Small intestine (tissue), 7 donors: ENCODE measurements around the gene SGSM2. TPM values are rescaled to one million over a fixed set of nuclear protein-coding genes. Genes with fewer than 3 reads are reported as not detected.
A peak's percentile ranks its signal among the peaks of the same experiment; 100 is the strongest.

Experiments
- DNase-seq, 2 donors: peaks; one replicate each; pipeline versions ENCODE4 v3.0.0 to v3.0.0-alpha.2; 2013
- FAIRE-seq: peaks from 2 replicates; lab custom pipeline; 2012; peaks lifted over from hg19 to GRCh38; lab: Jason Lieb, UNC
- H3K27ac ChIP-seq, 3 donors: one replicate each; pipeline ENCODE4 v1.5.1; 2013; ENCODE audit warnings: low read length in 2 of 3, mild to moderate bottlenecking in 2 of 3, control low read depth in 1 of 3, inconsistent platforms in 1 of 3, low read depth in 1 of 3, moderate library complexity in 1 of 3
- H3K27me3 ChIP-seq, 3 donors: one replicate each; pipeline ENCODE4 v1.6.1; 2013; ENCODE audit warnings: low read length in 3 of 3, inconsistent platforms in 1 of 3; ENCODE audit not compliant: control insufficient read depth in 3 of 3, insufficient read depth in 3 of 3
- H3K36me3 ChIP-seq, 3 donors: one replicate each; pipeline ENCODE4 v1.6.1; 2013; ENCODE audit warnings: low read length in 3 of 3, inconsistent platforms in 1 of 3, low read depth in 1 of 3, mild to moderate bottlenecking in 1 of 3, moderate library complexity in 1 of 3; ENCODE audit not compliant: control insufficient read depth in 3 of 3, insufficient read depth in 2 of 3
- H3K4me1 ChIP-seq, 3 donors: one replicate each; pipeline ENCODE4 v1.6.1; 2013; ENCODE audit warnings: low read length in 2 of 3, inconsistent platforms in 1 of 3, low read depth in 1 of 3, mild to moderate bottlenecking in 1 of 3, moderate library complexity in 1 of 3; ENCODE audit not compliant: control insufficient read depth in 3 of 3, insufficient read depth in 2 of 3
- H3K4me3 ChIP-seq, 3 donors: one replicate each; pipeline ENCODE4 v1.5.1; 2013; ENCODE audit warnings: low read length in 3 of 3, control low read depth in 1 of 3, inconsistent platforms in 1 of 3, low read depth in 1 of 3, mild to moderate bottlenecking in 1 of 3, moderate library complexity in 1 of 3
- H3K9me3 ChIP-seq, 2 donors: one replicate each; pipeline ENCODE4 v1.6.1; 2013; ENCODE audit warnings: low read depth in 1 of 2, low read length in 1 of 2; ENCODE audit not compliant: control insufficient read depth in 2 of 2, insufficient read depth in 1 of 2
- WGBS, 3 donors: extraction: QIAGEN DNeasy Blood & Tissue Kit; methylation state at CpG; one replicate each; pipeline ENCODE4 v1.1.7; 2013; 5-methylcytosine and 5-hydroxymethylcytosine counted together
- polyA plus RNA-seq, 4 donors: library from polyadenylated mRNA; stranded (reverse) in 3 of 4; unstranded in 1 of 4; fragments of 200-250 nt in 3 of 4; fragments of 120-200 nt in 1 of 4; gene quantifications; one replicate each; pipeline versions ENCODE4 v1.2.1 to v1.2.3, GENCODE V29; 2013
- donor health status: healthy with polysubstance abuse.
- donor health status: control.
- donor health status: control.
- donor health status: Bipolar disorder and iron deficiency.
- donor health status: healthy.

SGSM2 gene
- polyA plus RNA-seq, 4 donors = 32.2 to 55.9 (median 40.3) TPM

DNA sequence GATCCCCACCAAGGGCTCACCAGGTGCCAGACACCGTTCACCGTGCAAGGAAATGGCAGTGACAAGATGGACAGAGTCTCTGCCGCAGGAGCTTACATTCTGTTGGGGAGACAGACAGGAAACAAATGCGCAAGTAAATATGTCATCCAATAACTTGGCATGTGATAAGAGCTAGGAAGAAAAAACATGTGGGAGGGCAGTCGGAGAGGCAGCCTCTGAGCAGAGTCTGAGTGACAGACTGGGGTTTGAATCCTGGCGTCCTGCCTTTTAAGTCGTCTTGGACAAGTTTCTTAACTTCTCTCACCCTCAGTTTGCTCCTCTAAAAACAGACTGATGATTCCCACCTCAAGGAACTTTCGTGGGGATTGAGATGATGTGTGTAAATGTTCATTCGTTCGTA is 7.2 kb downstream of the SGSM2 start:
- DNase-seq = no peak
- no peak for FAIRE-seq
- no peaks in the 10 kb centered on the region for H3K27me3 ChIP-seq
- H3K4me3 ChIP-seq = no peak overlapping the region
- no peak overlapping the region for H3K27ac ChIP-seq
- peaks cover 0 to 20% (median 3%) of the 10 kb centered on the region in 3 donors for H3K36me3 ChIP-seq
- H3K4me1 ChIP-seq = peaks cover 0 to 17% (median 5%) of the 10 kb centered on the region in 3 donors
- no peaks in the 10 kb centered on the region for H3K9me3 ChIP-seq
- WGBS, 3 donors = 90 to 92% (median 90%) methylated on average over 10 of the region's 10 CpGs

DNA sequence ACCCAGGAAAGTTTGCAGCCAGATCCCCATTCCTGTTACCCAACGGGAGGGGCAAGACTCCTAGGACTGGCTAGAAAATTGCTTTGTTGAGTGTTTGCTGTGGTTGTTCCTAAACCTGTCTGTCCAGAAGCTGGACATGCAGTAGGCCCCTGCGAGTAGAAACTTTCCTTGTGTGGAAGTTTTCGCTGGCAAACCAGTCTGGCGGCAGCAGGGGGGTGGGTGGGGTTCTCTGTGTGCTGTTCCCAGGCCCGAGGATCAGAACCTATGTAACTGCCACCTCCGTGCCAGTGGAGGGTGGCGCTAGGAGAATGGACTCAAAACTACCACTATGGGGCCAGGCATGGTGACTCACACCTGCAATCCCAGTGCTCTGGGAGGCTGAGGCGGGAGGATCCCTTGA is 9.2 kb downstream of the SGSM2 start:
- Histone ChIP-seq H3K9me3 (no peaks in the 10 kb centered on the region), H3K27ac (no peak overlapping the region), H3K4me1 (peaks cover 0 to 17% (median 5%) of the 10 kb centered on the region in 3 donors), H3K4me3 (no peak overlapping the region), H3K27me3 (no peaks in the 10 kb centered on the region), H3K36me3 (peaks cover 0 to 31% (median 3%) of the 10 kb centered on the region in 3 donors)
- 84 to 92% (median 92%) methylated on average over 8 of the region's 8 CpGs for WGBS, 3 donors
- FAIRE-seq (no peak), DNase-seq (no peak)

DNA sequence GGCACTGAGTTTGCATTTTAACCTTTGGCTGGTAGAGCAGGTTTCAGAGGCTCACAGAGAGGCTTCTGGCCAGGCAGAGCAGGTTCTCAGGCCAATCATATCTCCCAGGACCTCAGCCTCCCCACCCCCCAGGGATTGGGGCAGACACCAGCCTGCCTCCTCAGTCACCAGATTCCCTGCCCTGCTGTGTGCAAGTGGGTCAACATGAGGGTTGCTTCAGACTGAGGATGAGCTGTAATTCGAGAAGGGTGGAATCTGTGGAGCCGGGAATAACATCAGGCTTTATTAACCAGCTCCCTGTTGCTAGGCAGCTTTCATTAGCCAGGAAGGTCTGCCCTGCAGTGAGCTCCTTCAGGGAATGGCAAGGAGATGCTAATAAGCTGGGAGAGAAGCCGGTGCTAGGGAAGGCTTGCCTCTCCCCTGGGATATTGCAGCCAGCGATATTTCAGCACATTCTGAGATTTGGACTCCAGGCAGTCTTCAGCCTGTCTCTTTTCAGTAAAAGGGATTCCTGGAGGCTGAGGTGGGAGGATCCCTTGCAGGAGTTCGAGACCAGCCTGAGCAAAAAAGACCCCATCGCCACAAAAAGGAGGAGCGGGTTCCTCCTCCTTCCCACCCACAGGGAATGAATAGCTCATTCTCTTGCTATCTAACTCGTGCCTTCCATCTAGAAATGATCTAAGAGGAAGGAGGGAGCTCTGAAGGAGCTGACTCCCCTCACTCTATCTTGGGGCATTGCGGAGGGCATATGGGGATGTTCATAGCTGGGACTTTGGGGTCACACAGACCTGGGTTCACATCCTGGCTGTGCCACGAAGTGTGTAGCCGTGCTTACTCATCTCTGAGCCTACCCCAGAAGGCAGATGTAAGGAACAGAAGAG is 10.7 kb downstream of the SGSM2 start:
- Histone ChIP-seq H3K27ac (peak overlapping the region in 1 of 3 donors; percentile 53), H3K4me3 (no peak overlapping the region), H3K4me1 (peaks cover 0 to 17% (median 5%) of the 10 kb centered on the region in 3 donors), H3K27me3 (no peaks in the 10 kb centered on the region), H3K36me3 (peaks cover 0 to 35% (median 0%) of the 10 kb centered on the region in 3 donors), H3K9me3 (no peaks in the 10 kb centered on the region)
- WGBS, 3 donors = 51 to 64% (median 57%) methylated on average over 11 of the region's 11 CpGs
- FAIRE-seq = no peak
- DNase-seq = peak; percentile 75 to 78

DNA sequence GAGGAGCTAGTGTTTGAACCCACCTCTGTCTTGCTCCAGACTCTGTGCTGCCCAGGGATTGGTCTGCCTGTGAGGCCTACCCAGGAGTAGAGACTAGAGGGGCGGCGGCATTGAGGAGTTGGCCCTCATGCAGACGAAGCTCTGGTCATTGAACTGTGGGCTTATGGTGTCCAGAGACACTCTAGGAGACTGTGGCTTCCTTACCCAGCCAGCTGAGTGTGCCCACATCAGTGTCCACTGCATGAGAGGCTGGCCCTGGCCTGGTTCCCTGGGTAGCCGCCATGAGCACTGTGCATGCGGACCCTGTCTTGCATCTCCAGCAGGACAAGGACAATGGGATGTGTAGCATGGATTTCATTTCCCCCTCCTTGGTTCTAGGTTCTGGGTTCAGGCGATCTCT is 14.0 kb downstream of the SGSM2 start:
- no peaks in the 10 kb centered on the region for H3K9me3 ChIP-seq
- no peak overlapping the region for H3K27ac ChIP-seq
- WGBS, 3 donors = 94 to 99% (median 94%) methylated on average over 6 of the region's 6 CpGs
- no peak for DNase-seq
- no peak for FAIRE-seq
- peaks cover 0 to 24% (median 0%) of the 10 kb centered on the region in 3 donors for H3K36me3 ChIP-seq
- H3K4me1 ChIP-seq = peaks cover 0 to 12% (median 0%) of the 10 kb centered on the region in 3 donors
- no peaks in the 10 kb centered on the region for H3K27me3 ChIP-seq
- no peak overlapping the region for H3K4me3 ChIP-seq

DNA sequence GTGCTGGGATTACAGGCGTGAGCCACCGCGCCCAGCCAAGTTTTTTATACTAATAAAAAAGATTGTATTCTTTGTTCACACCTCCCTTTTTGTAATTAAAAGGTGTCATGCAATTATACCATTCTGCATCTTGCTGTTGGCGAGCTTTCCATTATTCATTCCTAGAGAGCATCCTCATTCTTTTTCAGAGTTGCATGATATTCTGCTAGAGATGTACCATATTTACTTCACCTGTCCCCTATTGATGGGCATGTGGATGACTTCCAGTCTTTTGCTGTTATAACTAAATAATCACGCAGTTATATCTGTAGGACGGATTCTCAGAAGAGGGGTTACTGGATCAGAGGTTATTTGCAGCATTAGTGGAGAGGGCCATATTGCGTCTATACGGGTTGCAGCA is 17.0 kb downstream of the SGSM2 start:
- Histone ChIP-seq H3K27me3 (no peaks in the 10 kb centered on the region), H3K9me3 (no peaks in the 10 kb centered on the region), H3K36me3 (peaks cover 0 to 35% (median 0%) of the 10 kb centered on the region in 3 donors), H3K4me3 (no peak overlapping the region), H3K4me1 (peaks cover 0 to 4% (median 0%) of the 10 kb centered on the region in 3 donors), H3K27ac (no peak overlapping the region)
- 89 to 93% (median 91%) methylated on average over 8 of the region's 8 CpGs for WGBS, 3 donors
- FAIRE-seq (no peak), DNase-seq (no peak)

DNA sequence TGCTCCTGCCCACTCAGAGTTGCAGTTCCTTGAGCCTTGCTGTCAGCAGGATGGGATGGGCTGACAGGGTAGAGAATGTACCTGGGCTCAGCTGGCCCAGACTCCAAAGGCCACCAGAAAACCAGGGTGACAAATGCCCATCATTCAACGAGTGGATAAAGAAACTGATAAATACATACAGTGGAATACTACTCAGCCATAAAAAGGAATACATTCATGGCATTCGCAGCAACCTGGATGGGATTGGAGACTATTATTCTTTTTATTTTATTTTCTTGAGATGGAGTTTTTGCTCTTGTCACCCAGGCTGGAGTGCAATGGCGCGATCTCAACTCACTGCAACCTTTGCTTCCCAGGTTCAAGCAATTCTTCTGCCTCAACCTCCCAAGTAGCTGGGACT is 19.9 kb downstream of the SGSM2 start:
- H3K27me3 ChIP-seq = no peaks in the 10 kb centered on the region
- peaks cover 0 to 9% (median 2%) of the 10 kb centered on the region in 3 donors for H3K4me1 ChIP-seq
- DNase-seq (no peak), FAIRE-seq (no peak)
- no peak overlapping the region for H3K4me3 ChIP-seq
- H3K36me3 ChIP-seq = peaks cover 0 to 35% (median 0%) of the 10 kb centered on the region in 3 donors
- H3K9me3 ChIP-seq = no peaks in the 10 kb centered on the region
- 96 to 97% (median 96%) methylated on average over 4 of the region's 4 CpGs for WGBS, 3 donors
- H3K27ac ChIP-seq = no peak overlapping the region

DNA sequence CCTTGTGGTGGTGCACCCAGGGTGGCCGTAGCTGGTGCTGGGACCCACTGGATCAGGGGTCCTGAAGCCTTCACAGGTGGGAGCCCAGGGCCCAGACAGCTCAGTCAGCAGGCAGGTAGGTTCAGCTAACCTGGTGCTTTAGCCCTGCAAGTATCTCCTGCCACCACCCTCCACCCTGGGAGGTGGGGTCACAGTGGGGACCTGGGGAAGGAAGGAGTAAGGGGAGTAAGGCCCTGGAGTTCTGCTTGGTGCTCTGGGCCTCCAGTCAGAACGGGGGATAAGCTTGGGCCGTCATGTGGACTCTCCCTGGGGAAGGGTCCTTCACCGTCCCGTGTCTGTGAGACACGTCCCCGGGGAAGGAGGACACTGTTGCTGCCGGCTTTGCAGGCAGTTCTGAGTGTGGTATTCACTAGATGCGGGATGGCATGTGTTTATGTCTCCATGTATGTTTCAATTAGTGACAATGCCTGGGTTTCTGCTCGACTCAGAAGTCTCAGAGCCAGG is 20.7 kb downstream of the SGSM2 start:
- no peaks in the 10 kb centered on the region for H3K9me3 ChIP-seq
- 91 to 93% (median 92%) methylated on average over 10 of the region's 10 CpGs for WGBS, 3 donors
- no peak overlapping the region for H3K4me3 ChIP-seq
- DNase-seq (no peak), FAIRE-seq (no peak)
- H3K36me3 ChIP-seq = peaks cover 0 to 40% (median 0%) of the 10 kb centered on the region in 3 donors
- H3K27me3 ChIP-seq = no peaks in the 10 kb centered on the region
- H3K27ac ChIP-seq = no peak overlapping the region
- peaks cover 0 to 9% (median 2%) of the 10 kb centered on the region in 3 donors for H3K4me1 ChIP-seq

DNA sequence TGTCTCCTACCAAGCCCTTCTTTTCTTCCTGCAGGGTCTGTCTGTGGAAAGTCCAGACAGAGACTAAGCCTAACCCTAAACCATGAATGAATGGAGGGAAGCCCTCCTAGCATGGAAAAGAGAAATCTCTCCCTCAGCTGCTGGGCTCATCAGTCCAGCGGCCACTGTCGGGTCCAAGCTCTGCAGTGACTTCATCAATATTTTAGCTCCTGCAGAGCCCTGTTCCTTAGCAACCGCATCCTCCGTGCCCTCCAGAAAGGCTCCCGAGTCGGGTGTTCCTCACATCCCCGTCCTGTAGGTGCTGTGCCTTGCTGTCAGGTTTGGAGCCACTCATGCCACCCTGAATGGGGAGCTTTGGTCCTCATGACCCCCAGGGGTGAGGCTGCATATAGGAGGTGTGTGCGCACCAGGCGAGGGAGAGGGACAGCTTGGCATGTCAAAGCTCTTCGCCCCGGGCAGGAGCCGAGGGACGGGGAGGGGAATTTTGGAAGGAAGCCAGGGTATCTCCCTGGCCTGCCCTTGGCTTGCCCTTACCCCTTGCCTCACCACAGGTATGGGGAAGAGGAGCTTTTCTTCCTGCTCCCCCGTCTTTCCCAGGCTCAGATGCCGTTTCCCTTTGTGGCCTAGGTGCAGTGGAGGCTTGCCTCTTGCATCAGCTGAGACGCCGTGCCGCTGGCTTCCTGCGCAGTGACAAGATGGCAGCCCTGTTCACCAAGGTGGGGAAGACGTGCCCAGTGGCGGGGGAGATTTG is 23.9 kb downstream of the SGSM2 start:
- H3K36me3 ChIP-seq = peaks cover 2 to 71% (median 2%) of the 10 kb centered on the region in 3 donors
- FAIRE-seq = no peak
- peaks cover 0 to 9% (median 2%) of the 10 kb centered on the region in 3 donors for H3K4me1 ChIP-seq
- WGBS, 3 donors = 65 to 79% (median 76%) methylated on average over 14 to 21 of the region's 21 CpGs
- H3K27ac ChIP-seq = no peak overlapping the region
- no peaks in the 10 kb centered on the region for H3K27me3 ChIP-seq
- DNase-seq = no peak
- no peak overlapping the region for H3K4me3 ChIP-seq
- no peaks in the 10 kb centered on the region for H3K9me3 ChIP-seq
